Stimulated activated CD4-positive, alpha-beta T cell treated with anti-CD3 and anti-CD28 coated beads, TNF-alpha, amount 100 ng/mL, for 1 hour (primary cell): ENCODE results near the gene MLH1.

Source experiments
- DNase-seq, 3 donors: peaks; one replicate each; pipeline ENCODE4 v3.0.0-alpha.2; 2020; ENCODE audit warnings: low read depth in 3 of 3, low spot score in 1 of 3

The MLH1 gene

GRCh38 chr3:37087870-37088269 is 94.6 kb downstream of the MLH1 start:
- DNase-seq, result no peak

GRCh38 chr3:37092484-37092883 is 99.2 kb downstream of the MLH1 start:
- no peak for DNase-seq

GRCh38 chr3:37093481-37093880 is 100.2 kb downstream of the MLH1 start:
- DNase-seq, result no peak

GRCh38 chr3:37094636-37095035 is 101.3 kb downstream of the MLH1 start:
- no peak for DNase-seq

- no peak for DNase-seq
These were observed 103.0 kb downstream of the MLH1 start for GRCh38 chr3:37096288-37096687.

GRCh38 chr3:37096975-37097374 is 103.7 kb downstream of the MLH1 start:
- DNase-seq, result no peak

GRCh38 chr3:37097776-37098175 is 104.5 kb downstream of the MLH1 start:
- no peak for DNase-seq

- no peak for DNase-seq
These were observed 105.6 kb downstream of the MLH1 start for GRCh38 chr3:37098884-37099283.

- no peak for DNase-seq
These were observed 106.2 kb downstream of the MLH1 start for GRCh38 chr3:37099469-37099868.

- DNase-seq, result no peak
These were observed 107.1 kb downstream of the MLH1 start for GRCh38 chr3:37100411-37100810.
